ENCODE data around the gene GTPBP6.
A peak's percentile ranks its signal among the peaks of the same experiment; 100 is the strongest.
"Not testable (repeated sequence)": the region's sequence is repeated elsewhere in the genome, so short reads cannot be mapped to it uniquely, and the experiment has no call there.

The GTPBP6 gene

GRCh38 chrX:336227-336626 is 17.6 kb upstream of the GTPBP6 start:
- FAIRE-seq, result no peak

GRCh38 chrX:335758-336155 is 17.2 kb upstream of the GTPBP6 start:
- DNase-seq (ENCODE audit: insufficient read length, low spot score) (no peak), FAIRE-seq (no peak)

More at GRCh38 chrX:336227-336626, 17.6 kb upstream of the GTPBP6 start:
- DNase-seq (ENCODE audit: insufficient read length, low spot score), result no peak

GRCh38 chrX:334971-335757 is 16.6 kb upstream of the GTPBP6 start:
- DNase-seq (ENCODE audit: insufficient read length, low spot score) (no peak), FAIRE-seq (no peak)

GRCh38 chrX:334331-334891 is 15.8 kb upstream of the GTPBP6 start:
- FAIRE-seq, result no peak
- no peak for DNase-seq (ENCODE audit: insufficient read length, low spot score)

GRCh38 chrX:333611-334311 is 15.2 kb upstream of the GTPBP6 start:
- no peak for FAIRE-seq
- no peak for DNase-seq (ENCODE audit: insufficient read length, low spot score)

GRCh38 chrX:332916-333610 is 14.5 kb upstream of the GTPBP6 start:
- FAIRE-seq, result no peak
- no peak for DNase-seq (ENCODE audit: insufficient read length, low spot score)

- FAIRE-seq (no peak), DNase-seq (ENCODE audit: insufficient read length, low spot score) (no peak)
Measured at GRCh38 chrX:332496-332860, 13.9 kb upstream of the GTPBP6 start.

GRCh38 chrX:331825-332495 is 13.4 kb upstream of the GTPBP6 start:
- DNase-seq (ENCODE audit: insufficient read length, low spot score) (no peak), FAIRE-seq (no peak)

GRCh38 chrX:331151-331824 is 12.7 kb upstream of the GTPBP6 start:
- FAIRE-seq (no peak), DNase-seq (ENCODE audit: insufficient read length, low spot score) (peak; percentile 25)

- FAIRE-seq, result no peak
- no peak for DNase-seq (ENCODE audit: insufficient read length, low spot score)
Measured at GRCh38 chrX:330726-331150, 12.1 kb upstream of the GTPBP6 start.

GRCh38 chrX:330141-330725 is 11.6 kb upstream of the GTPBP6 start:
- DNase-seq (ENCODE audit: insufficient read length, low spot score); FAIRE-seq: not testable (repeated sequence)

GRCh38 chrX:329291-329910 is 10.8 kb upstream of the GTPBP6 start:
- FAIRE-seq (no peak), DNase-seq (ENCODE audit: insufficient read length, low spot score) (no peak)

GRCh38 chrX:327660-328126 is 9.1 kb upstream of the GTPBP6 start:
- FAIRE-seq (no peak), DNase-seq (ENCODE audit: insufficient read length, low spot score) (no peak)

GRCh38 chrX:324664-325063 is 6.1 kb upstream of the GTPBP6 start:
- not testable (repeated sequence) for DNase-seq (ENCODE audit: insufficient read length, low spot score); FAIRE-seq

- no peak for FAIRE-seq
- DNase-seq (ENCODE audit: insufficient read length, low spot score), result no peak
Measured at GRCh38 chrX:323721-324628, 5.4 kb upstream of the GTPBP6 start.

GRCh38 chrX:320126-320783 is 1.7 kb upstream of the GTPBP6 start:
- FAIRE-seq (no peak), DNase-seq (ENCODE audit: insufficient read length, low spot score) (no peak)

GRCh38 chrX:319579-320125 is 1.1 kb upstream of the GTPBP6 start:
- FAIRE-seq (no peak), DNase-seq (ENCODE audit: insufficient read length, low spot score) (no peak)

Data from HTR-8/SVneo (cell line).